ENCODE data around the gene PPP6R2.
"Not testable (repeated sequence)": the region's sequence is repeated elsewhere in the genome, so short reads cannot be mapped to it uniquely, and the experiment has no call there.

PPP6R2 gene

DNA sequence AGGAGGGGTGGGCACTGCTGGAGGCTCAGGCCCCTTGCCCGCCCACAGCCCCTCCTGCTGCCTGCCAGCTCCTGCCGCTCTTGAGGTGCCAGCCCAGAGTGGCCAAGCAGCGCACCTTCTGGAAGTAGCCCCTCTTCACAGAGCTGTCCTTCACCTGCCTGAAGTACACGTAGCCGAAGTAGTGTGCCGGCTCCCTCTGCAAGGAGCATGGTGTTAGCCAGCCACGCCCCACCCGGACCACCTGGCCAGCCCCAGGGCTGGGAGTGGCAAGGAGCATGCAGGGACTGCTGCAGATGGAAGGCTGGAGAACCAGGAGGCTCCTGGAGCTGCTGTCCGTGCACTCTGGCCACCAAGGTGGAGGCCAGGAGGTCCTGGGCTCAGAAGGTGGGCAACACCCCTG is 25.9 kb upstream of the PPP6R2 start:
- DNase-seq (ENCODE audit: low spot score), result no peak

DNA sequence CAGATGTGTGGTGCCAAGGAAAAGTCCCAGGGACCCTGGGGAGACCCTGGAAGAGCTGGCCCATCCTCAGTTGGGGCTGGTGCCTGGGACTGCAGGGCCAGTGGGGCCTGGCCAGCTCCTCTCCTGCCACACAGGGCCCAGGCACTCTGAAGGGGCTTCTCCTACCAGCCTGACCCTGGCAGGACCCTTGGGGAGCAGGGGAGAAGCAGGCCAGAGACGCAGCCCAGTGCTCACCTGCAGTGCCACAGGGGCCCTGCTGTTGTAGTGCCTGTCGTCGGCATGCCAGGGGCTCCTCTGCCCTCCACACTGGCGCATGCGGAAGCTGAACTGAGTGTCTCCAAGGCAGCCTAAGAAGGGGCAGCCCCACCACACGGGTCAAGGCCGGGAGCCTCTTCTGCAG is 25.5 kb upstream of the PPP6R2 start:
- no peak for DNase-seq (ENCODE audit: low spot score)

DNA sequence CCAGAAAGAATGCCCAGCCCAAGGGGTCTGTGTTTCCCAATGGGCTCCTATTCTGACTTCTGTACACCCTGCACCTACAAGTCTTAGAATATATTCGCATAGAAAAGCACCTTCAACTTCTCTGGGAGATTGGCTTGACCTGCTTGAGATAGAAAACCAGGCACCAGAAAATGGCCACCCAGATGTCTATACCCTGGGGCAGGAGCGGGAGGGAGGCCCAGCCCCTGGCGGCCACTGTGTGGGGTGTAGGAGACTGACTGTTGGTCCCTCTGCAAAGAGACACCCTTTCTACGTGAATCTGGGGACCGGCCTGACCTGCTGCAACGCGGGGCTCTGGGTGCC is 24.8 kb upstream of the PPP6R2 start:
- no peak for DNase-seq (ENCODE audit: low spot score)

DNA sequence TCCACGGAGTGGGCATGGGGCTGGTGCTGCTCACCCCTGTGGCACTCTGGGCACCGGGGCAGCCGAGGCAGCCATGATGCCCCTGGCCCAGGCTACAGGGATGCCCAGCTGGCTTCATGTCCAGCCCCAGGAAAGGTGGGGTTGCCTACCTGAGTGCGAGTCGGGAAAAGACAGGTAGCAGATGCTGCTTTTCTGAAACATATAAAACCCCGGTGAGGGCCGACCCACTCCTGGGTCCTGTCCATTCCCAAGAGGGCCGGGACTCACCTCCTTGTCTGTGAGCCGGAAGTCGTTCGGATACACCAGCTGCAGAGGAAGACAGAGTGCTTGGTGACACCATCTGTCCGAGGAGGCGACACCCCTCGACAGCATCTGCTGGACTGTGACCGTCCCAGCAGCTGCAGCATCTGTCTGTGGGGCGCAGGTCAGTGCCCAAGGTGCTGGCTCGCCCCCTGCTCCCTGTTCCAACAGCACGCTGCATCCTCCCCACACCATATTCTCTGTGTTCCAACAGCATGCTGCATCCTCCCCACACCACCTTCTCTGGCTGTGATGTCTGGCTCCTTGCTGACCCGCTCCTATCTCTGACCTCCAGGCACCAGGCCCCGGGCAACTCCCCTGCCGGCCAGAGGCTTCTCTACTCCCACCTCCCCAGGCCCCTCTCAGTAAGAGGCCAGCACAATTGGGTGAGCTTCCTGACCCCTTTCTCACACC is 24.3 kb upstream of the PPP6R2 start:
- DNase-seq (ENCODE audit: low spot score), result no peak

DNA sequence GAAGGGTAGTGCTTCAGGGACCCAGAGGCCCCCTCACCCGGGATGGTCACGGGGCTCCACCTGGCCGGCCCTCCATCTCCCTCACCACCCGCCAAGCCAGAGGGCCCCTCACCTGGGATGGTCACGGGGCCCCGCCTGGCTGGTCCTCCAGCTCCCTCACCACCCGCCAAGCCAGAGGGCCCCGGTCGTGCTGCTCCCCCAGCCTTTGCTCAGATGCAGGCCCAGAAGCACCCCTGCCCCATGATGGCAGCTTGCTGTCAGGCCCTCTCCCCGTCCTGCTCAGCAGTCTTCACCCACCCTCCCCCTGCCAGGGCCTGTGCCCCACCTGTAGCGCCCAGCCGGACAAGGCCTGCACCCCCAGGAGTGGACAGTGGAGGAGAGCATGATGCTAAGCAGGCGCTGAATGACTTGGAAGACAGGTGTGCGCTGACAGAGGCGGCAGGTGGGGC is 23.6 kb upstream of the PPP6R2 start:
- no peak for DNase-seq (ENCODE audit: low spot score)

DNA sequence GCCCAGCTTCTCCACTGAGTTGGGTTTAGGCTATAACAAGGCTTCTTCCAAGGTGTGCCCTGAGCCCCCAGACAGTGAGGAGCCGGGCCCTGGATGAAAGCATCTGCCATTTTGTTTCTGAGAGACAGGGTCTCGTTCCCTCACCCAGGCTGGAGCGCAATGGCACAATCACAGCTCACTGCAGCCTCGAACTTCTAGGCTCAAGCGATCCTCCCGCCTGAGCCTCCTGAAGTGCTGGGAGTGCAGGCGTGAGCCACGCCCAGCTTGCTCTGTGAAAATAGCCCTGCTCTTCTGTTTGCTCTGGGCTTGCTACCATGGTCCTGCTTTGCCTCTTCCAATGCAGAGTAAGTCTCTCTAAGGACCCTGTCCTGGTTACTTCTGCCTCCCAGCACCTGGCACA is 23.0 kb upstream of the PPP6R2 start:
- no peak for DNase-seq (ENCODE audit: low spot score)

DNA sequence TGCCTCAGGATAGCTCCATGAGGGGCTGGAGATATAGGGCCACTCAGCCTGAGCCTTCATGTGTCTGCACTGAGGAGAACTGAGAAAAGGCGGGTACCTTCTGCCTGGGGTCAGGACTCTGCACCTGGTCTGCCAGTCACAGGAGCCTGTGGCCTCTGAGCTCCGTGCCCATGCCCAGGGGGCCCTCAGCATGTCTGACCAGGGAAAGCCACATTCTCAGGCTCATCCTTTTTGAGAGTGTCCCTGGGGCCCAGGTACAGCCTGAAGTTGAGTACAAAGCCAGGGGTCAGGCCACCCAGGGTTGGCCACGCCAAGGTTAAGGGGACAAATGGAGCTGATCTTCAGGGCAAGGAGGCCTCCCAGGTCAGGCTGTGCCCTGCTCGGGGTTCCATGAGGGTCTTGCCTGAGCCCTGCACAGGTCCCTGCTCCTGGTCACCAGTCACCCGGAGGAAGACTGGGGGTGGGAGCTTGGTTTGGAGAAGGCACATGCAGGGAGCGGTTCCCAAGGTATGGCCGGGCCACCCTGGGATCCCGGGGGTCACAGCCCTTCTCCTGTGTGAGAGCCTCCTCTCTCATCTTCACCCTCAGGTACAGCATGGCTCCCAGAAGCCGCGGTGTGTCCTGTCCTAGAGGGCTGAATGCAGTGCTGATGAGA is 22.3 kb upstream of the PPP6R2 start:
- DNase-seq (ENCODE audit: low spot score), result no peak

DNA sequence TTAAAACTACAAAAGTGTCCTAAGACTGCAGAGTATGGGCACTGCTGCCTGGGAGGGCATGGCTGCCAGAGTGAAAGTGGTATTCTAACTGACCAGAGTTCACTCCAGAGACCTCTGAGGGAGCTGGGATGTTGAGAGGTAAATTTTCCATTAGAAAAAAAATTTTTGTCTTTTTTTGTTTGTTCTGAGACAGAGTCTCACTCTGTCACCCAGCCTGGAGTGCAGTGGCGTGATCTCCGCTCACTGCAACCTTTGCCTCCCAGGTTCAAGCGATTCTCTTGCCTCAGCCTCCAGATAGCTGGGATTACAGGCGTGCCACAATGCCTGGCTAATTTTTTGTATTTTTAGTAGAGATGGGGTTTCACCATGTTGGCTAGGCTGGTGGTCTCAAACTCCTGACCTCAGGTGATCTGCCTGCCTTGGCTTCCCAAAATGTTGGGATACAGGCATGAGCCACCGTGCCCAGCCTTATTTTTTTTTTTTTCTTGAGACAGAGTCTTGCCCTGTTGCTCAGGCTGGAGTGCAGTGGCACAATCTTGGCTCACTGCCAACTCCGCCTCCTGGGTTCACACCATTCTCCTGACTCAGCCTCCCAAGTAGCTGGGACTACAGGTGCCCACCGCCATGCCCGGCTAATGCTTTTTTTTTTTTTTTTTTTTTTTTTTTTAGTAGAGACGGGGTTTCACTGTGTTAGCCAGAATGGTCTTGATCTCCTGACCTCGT is 20.6 kb upstream of the PPP6R2 start:
- not testable (repeated sequence) for DNase-seq (ENCODE audit: low spot score)

DNA sequence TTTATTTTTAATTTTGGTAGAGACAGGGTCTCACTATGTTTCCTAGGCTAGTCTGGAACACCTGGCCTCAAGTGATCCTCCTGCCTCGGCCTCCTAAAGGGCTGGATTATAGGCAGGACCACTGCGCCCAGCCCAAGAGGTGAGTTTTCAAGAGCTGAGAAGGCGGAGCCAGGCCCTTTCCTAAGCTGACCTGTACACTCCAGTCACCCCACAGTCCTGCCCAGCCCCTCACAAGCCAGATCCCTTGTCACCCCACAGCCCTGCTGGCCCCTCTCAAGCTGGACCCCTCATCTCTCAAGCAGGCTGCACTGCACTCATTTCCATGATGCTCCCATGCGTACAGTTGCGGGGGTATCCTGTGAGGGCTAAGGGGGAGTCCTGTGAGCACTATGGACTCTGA is 19.2 kb upstream of the PPP6R2 start:
- DNase-seq (ENCODE audit: low spot score), result no peak

DNA sequence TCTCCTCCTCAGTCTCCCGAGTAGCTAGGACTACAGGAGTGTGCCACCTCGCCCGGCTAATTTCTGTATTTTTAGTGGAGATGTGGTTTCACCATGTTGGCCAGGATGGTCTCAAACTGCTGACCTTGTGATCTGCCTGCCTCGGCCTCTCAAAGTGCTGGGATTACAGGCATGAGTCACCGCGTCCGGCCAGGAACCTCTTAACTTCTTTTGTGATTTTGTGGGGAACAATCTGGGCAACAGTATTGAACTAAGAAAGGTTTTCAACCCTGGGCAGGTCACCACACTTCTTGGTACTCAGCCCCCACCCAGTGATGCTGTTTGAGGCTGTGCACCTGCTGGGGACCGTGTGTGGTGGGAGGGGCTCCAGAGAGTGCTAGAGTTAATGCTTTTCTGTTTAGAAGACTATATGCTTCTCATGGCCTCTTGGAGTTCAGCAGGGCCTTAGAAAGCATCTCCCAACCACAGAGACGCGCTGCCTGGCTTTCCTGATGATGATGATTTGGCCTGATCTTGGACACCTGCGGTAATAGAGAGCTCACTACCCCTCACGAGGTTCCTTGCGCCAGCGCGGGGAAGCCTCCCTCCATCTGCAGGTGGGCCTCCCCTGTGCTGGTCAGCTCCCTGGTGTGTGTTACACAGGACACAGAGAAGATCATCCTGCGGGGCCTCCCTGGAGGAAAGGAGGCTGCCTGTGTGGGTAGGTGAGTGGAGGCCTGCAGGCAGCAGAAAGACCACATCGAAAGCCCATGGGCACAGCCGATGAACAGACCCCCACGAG is 17.5 kb upstream of the PPP6R2 start:
- DNase-seq (ENCODE audit: low spot score), result no peak

DNA sequence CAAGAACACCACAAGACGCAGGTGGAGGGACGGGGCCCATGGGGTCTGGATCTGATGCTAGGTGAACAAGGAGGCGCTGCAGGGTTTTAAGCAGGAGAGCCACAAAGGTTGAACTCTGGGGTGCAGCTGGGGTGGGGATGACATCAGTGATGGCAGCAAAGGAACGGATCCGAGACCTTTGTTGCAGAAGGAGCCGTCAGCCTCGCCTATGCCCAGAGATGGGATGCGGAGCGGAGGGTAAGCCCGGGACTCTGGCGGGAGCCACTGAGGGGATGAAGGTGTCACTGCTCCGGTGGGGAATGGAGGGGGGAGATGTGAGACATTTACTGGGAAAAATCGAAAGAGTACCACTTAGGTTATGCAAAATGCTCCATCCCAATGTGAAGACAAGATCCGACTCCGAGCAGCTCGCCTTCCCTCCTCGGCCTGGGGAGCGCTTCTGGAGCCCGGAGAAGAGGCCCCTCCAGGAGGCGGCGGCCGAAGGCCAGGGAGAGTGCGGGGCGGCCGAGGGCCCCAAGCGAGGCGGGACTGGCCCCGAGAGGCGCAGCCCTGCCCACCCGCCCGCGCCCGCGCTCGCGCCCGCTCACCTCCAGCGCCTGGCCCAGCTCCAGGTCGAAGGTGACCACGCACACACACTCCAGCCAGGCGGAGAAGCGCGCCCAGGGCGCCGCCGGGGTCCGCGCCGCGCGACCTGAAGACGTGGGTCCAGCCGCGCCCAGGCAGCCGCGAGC is 16.7 kb upstream of the PPP6R2 start:
- no peak for DNase-seq (ENCODE audit: low spot score)

DNA sequence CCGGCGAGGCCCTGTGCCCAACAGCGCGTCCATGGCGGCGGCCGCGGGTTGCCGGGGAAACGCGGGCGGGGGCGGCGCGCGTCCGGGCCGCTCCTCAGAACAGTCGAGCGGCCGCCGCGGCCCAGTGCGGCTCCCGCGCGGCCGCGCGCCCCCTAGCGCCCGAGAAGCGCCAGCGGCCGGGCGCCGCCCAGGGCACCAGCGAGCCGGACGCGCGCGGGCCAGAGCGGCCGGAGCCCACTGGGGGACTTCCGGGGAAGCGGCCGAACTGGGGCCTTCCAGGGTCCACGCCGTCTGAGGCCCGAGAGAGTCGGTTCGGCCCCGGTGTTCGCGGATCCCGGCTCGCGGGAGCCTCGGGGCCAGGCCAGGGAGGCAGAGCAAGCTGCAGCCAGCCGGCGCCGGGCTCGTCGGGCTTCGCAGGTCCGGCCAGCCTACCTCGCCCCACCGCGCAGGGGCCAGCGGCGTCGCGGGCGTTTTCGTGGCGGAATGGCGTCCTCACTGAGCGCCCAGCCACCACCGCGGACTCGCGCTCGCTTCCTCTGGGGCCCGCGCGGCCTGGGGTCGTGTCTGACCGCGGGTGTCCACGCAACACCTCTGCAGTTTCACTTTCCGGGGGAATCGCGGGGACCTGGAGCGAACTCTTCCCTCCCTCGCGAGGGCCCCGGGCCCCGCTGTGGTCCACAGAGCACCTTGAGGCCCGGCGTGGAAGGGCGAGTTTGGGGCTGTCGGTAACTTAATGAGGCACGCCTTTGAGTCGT is 16.0 kb upstream of the PPP6R2 start, which contains the start of gene DENND6B:
Gene DENND6B, minus strand, starts transcription at position 57 of the 755 bp plus-strand sequence. Its CDS starts 24 bp downstream, at position 33.
- peak; percentile 71 for DNase-seq (ENCODE audit: low spot score)

DNA sequence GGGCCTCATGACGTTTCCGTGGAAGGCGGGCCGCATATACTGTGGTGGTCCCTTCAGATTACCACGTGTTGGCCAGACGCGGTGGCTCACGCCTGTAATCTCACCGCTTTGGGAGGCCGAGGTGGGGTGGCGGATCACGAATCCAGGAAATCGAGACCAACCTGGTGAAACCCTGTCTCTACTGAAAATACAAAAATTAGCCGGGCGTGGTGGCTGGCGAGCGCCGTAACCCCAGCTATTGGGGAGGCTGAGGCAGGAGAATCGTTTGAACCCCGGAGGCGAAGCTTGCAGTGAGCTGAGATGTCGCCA is 15.5 kb upstream of the PPP6R2 start:
- DNase-seq (ENCODE audit: low spot score), result no peak

DNA sequence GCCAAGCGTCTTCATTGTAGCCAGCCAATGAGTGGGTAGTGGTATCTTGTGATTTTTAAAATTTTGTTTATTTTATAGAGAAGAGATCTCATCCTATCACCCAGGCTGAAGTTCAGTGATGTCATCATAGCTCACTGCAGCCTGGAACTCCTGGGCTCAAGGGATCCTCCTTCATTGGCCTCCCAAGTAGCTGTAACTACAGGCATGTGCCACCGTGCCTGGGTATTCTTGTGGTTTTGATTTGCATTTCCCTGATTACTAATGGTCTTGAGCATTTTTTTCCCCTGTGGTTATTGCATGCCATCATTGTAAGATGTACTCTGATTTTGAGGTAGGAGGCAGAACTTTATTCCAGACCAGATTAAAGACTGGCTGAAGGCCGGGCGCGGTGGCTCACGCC is 13.9 kb upstream of the PPP6R2 start:
- no peak for DNase-seq (ENCODE audit: low spot score)

DNA sequence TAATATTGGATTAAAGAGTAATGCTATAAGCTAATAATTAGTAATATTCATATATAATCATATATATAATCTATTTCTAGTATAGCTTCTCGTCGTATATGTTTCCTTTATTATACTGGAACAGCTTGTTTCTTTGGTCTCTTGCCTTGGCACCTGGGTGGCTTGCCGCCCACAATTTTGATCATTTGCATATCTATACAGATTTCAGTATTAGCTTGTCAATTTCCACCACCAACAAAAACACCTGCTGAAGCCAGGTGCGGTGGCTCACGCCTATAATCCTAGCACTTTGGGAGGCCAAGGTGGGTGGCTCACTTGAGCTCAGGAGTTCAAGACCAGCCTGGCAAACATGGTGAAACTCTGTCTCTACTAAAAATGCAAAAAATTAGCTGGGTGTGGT is 8.7 kb upstream of the PPP6R2 start:
- not testable (repeated sequence) for DNase-seq (ENCODE audit: low spot score)

DNA sequence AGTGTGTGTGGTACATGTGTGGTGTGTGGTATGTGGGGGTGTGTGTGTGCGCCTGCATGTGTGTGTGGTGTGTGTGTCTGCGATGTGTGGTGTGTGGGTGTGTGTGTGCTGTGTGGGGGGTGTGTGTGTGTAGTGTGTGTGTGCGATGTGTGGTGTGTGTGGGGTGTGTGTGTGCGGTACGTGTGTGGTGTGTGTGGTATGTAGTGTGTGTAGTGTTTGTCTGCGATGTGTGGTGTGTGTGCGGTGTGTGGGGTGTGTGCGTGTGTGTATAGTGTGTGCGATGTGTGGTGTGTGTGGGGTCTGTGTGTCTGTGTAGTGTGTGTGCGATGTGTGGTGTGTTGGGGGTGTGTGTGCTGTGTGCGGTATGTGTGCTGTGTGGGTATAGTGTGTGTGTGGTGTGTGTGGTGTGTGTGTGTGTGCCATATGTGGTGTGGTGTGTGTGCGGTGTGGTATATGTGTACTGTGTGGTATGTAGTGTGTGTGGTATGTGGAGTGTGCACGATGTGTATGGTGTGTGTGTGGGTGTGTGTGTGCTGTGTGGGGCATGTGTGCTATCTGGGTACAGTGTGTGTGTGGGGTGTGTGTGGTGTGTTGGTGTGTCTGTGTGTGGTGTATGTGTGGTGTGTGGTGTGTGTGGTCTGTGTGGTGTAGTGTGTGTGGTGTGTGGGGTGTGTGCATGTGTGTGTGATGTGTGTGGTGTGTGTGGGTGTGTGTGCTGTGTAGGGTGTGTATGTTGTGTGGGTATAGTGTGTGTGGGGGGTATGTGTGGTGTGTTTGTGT is 5.7 kb upstream of the PPP6R2 start:
- DNase-seq (ENCODE audit: low spot score), result no peak

DNA sequence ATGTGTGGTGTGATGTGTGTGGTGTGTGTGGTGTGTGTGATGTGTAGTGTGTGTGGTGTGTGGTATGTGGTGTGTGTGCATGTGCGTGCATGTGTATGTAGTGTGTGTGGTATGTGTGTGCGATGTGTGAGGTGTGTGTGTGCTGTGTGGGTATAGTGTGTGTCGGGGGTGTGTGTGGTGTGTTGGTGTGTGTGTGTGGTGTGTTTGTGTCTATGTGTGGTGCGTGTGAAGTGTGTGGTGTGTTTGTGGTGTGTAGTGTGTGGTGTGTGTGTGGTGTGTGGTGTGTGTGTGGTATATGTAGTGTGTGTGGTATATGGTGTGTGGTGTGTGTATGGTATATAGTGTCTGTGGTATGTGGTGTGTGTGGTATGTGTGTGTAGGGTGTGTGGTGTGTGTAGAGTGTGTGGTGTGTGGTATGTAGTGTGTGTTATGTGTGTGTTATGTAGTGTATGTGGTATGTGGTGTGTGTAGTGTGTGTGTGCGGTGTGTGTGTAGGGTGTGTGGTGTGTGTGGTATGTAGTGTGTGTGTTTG is 5.0 kb upstream of the PPP6R2 start:
- DNase-seq (ENCODE audit: low spot score), result no peak

DNA sequence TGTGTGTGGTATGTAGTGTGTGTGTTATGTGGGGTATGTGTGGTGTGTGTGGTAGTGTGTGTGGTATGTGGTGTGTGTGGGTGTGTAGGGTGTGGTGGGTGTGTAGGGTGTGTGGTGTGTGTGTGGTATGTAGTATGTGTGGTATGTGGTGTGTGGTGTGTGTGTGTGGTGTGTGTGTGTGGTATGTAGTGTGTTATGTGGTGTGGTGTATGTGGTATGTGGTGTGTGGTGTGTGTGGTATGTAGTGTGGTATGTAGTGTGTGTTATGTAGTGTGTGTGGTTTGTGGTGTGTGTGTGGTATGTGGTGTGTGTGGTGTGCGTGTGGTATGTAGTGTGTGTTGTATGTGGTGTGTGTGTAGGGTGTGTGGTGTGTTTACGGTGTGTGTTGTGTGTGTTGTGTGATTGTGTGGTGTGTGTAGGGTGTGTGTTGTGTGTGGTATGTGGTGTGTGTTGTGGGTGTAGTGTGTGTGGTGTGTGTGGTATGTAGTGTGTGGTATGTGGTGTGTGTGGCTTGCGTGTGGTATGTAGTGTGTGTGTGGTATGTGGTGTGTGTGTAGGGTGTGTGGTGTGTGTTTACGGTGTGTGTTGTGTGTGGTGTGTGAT is 4.2 kb upstream of the PPP6R2 start:
- DNase-seq (ENCODE audit: low spot score), result no peak

Measured in SK-N-DZ (cell line).